DMS79 treated with DMSO at 0.1 percent for 48 hours (cell line): ENCODE data around the gene NFATC2.
"Not testable (repeated sequence)": the region's sequence is repeated elsewhere in the genome, so short reads cannot be mapped to it uniquely, and the experiment has no call there.

Experiments
- DNase-seq: peaks from one replicate; lab custom pipeline; 2025; lab: John Stamatoyannopoulos, UW

Gene NFATC2

DNA sequence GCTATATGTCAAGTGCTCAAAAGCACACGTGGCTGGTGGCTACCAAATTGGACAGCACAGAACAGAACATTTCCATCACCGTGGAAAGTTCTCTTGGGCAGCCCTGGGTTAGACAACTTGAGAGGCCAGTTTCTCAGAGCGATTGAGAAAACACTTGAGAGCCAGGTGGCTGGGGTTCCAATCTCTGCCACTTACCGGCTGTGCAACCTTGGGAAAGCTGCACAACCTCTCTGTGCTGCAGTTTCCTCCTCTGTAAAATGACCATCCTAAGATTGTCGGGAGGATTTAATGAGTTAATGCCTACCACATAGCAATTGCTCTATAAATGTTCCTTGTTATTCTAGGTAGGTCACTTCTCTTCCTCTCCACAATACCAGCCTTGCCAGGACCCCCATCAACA is 25.1 kb upstream of the NFATC2 start:
- DNase-seq = no peak

DNA sequence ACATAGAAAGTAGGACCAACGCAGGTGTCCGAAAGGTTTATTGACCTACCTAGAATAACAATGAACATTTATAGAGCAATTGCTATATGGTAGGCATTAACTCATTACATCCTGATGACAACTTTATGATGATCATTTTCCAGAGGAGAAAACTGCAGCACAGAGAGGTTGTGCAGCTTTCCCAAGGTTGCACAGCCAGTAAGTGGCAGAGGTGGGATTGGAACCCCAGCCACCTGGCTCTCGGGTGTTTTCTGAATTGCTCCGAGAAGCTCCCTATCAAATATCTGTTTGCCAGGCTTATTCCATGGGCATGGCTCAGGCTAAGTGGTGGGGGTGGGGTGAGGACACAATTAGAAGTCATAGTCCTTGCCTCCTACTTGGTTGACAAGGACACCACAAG is 24.1 kb upstream of the NFATC2 start:
- no peak for DNase-seq

DNA sequence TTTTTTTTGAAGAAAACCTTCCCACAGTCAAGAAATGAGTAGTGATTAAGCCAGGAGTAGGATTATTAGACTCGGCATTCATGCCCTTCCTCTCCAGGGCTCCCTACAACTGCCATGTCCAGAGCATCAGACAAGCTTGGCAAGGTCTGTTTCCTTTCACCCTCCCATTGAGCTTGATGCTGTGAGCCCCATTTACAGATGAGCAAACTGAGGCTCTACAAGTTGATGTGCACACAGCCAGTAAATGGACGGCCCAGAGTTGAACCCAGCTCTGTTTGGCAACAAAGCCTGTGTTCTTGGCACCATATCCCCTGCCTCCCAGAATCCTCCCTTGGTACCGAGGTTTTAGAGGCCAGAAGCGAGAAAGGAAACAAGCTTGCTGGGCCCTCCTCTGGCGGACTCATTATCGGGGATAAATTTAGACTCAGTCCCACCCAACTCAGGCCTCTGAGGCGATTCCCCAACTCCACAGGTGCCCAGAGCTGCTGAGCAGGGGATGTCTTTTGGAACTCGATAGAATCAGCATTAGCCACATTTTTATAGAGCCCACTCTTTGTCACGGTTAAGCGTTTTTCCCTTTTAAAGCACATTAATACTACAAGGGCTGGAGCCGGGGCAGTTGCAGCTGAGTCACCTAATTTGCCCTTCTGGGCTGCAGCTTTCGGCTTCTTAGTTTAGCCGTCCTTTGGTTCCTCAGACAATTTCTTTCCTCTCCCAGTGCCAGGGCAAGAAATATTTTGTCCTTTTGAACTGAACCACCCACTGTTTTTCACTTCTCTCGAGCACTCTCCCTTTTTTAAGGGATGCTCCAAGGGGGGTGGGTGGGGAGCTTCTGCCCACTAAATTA is 23.0 kb upstream of the NFATC2 start:
- DNase-seq = no peak

DNA sequence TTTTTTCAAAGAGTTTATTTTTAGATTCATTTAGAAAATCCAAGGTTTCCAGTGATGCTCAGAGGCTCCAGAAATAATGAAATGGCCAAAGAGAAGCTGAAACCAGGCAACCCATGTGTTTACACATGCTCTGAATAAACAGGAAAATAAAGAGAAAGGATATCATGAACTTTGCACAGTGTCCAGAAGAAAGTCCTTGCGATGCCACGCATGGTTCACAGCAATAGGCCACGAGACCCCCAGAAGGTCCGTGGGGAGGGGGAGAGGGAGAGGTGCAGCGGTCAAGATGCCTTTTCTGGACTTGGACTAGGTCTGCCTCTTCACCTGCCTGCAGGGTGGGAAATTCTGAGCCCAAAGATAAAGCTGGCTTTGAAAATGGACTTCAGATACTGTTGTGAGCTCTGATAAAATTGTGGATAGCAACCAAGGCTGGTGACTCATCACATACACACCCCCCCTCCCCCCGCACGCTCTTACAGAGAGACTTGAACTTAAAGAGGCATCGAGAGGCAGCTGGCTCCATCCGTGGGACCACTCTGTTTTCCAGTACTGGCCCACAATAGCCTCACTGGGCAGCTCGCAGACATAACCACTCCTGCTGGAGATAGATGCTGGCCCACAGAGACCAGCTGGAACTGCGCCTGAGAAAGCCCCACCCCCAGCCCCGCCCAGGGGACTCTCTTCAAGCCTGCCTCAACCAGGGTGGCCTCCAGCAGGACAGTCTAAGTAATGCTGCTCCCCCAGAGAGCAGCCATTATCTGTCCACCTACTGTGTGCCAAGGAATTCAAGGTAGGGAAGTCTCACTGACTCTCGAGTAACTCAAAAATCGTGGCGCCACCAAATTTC is 21.2 kb upstream of the NFATC2 start:
- DNase-seq = peak; percentile 31

DNA sequence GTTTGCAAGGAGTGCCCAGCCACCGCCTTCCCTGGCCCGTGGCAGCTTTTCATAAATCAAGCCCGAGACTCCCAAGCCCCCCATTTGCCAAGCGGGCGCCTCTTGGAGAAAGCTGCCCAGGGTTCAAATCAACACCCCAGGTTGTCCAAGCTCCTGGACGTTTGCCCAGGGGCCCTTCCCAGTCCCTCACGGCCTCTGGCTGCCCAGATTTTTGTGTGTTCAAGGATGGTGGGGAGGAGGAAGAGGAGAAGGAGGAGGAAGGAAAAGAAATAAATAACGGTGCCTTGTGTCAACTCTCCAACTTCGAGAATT is 20.6 kb upstream of the NFATC2 start:
- no peak for DNase-seq

DNA sequence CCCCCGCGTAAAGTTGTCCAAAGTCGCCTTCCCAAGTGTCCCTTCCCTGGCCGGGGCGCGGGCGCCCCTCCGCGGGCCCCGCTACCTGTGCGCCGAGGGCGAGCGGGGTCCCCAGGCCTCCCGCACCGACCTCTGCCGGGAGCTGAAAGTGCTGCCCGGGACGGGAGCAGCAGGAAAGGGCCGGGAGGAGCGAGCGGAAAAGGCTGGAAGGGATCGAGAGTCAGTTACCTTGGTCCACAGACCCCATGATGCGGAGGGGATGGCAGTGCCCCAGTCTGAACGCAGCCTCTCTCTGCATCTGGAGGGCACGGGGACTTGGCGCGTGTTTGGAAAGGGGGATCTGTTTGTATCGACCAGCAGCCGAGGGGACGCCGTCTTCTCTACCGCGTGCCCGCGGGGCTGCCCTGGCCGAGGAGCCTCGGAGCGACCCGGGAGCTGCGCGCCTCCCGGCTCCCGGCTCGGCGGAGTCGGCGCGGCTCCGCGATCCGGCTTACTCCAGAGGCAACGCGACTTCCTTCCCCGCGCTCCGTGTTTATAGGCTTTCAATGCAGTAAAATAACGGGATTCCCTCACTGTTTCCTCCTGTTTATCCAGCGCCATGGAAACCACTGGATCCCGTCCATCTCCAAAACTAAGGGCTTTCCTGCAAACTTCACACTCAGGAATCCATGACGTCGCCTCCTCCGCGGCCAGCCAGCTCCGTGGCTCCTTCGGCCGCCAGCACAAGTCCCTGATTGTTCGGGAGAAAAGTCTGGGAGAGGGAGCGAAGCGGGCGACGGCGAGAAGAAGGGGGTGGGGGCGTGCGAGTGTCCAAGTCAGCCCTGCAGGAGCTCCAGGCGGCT is 20.0 kb upstream of the NFATC2 start:
- peak; percentile 36 for DNase-seq

DNA sequence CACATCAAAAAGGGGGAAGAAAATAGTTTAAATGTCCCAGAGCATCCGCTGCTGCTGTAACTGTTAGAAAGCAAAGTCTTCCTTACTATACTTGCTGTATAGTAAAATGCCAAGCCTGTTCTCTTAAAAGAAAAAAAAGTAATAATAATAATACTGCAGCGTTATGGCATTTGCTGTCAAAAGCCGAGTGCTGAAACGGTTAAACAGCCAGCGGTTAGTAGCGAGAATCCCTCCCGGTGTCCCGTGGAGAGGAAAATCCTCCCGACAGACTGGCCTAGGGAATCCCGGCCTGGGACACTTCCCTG is 19.5 kb upstream of the NFATC2 start:
- DNase-seq = no peak

DNA sequence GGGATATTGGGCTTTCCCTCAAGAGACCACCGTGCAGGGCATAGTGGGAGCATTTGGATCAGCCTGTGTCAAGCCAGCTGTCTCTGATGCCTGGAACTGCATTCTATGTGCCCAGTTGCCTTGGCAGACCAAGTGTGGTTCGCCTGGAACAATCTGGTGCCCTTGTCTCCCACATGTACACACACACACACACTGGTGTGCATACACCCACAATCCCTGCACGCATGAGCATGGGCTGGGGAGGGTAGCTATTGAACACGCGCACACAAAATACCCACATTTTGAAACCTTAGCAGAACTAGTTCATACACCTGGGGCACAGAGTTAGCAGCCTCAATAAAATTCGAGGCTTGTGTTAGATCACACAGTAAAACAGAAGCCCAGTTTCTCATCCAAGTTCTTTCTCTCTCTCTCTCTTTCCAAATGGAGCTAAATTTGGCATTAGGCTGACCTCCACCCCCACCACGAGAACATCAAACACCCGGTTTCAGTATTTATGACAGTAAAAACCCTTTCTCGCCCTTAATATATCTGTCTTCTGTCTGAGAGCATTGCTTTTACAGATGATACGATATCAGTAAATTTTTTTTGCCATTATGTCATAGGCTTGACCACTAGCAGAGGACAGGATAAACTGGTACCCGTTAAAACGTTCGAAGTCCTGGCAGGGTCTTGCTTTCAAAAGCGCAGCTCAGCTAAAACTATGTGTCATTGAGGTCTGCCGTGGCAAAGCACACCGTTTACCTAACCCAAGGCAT is 18.2 kb upstream of the NFATC2 start:
- DNase-seq = no peak

DNA sequence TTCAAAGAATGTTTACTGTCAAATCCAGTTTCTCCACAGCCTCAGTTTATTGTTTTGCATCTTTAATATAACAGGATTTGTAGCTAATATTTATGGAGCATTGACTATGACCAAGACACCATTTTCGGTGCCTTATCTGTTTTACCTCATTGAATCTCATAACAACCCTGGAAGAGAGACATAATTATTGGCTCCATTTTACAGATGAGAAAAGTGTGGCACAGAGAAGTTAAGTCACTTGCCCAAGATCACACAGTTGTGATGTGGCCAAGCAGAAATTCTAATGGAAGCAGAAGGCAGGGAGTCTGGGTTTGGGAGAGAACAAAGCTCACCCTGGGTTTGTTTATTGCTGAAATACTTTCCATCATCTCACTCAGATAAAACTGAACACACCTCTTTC is 17.5 kb upstream of the NFATC2 start:
- DNase-seq = no peak

DNA sequence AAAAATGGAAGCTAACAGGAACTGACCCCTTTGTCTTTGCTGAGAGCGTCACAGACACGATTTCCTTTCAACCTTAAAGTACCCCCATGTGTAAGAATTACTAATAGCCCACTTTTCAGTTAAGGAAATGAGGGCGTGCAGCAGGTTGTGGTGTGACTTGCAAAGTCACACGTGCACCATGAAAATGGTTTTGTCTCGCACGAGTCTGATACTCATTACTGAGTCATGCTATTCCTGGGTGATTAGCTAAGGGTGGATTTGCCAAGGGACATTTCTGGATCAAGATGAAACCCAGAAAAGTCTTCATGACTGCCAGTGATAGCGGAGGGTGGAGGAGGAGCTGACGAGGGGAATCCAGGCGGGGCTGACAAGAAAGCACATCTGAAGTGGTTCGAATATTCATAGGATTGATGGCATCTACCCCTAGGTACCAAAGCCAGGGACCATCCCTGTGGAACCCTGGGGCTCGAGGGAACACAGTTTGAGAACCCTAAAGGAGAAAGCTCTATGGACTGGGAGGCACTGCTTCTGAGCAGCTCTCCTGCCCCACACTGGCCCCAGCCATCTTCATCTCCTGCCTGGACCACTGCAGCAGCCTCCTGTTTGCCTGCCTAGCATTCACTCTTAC is 12.1 kb upstream of the NFATC2 start:
- DNase-seq = no peak

DNA sequence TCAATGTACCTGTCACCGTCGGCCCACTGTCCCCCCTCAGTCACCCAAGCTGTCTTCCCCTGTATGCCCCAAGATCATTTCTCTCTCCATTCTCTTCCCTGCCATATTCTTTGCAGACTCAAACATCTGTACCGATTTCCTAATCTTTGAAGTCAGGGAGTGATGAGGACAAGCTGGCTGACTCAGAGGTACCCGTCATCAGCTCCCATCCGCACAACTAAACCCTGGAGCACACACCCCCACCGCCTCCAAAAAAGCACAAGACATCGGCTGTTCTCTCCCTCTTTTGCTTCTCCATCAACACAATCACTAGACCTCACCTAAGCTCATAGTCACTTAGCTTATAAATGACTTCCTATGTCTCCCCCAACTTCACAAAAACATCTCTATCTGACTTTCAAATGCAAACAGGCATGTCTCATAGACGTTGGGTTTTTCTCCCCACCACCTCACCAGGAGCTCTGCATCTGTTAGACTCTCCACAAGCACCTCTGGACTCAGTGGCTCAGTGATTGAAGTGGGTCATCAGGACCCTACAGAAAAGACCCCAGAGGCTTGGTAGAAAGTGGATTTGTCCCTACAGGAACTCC is 11.5 kb upstream of the NFATC2 start:
- DNase-seq = no peak

DNA sequence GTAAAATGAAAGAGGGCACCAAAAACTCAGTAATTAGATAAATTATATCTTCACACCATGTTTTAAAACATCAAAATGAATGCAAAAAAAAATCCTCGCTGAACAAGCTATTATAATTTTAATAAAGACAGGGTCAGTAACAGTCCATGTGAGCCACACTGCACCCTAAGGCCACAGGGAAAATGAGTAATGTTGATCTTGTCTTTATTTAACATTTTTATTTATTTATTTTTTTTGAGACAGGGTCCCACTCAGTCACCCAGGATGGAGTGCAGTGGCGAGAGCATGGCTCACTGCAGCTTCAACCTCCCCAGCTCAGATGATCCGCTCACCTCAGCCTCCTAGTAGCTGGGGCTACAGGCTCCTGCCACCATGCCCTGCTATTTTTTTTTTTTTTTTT is 8.7 kb upstream of the NFATC2 start:
- DNase-seq = no peak

DNA sequence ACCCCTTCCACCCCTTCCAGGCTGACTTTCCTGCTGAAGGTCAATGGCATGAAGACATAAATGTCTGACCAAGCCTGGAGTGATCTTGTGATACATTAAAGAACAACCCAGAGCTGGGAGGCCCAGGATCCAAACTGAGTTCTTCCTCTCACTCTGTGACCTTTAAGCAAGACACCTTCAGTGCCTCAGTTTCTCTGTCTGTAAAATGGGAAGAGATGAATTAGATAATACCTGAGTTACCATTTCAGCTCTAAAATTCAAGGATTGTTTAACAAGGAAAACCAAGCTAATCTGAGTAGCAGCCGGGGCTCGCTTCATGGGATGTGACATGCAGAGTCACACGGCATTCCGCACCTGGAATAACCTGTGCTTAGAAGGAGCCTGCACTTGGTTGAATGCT is 7.0 kb upstream of the NFATC2 start:
- DNase-seq = no peak

DNA sequence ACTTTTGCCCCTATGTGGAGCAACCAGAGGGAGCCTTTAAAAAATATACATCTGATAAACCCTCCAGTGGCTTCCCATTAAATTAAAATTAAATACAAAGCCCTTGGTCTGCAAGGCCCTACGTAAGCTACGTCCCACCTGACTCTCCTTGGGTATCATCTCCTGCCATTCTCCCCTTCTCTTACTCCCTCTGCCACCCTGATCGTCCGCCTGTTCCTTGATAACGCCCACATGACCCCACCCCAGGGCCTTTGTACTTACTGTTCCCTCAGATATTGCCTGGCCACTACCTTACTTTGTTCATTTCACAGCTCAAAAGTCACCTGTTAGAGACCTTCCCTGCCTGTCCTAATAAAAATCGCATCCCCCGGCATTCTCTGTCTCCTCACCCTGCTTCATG is 5.4 kb upstream of the NFATC2 start:
- no peak for DNase-seq

DNA sequence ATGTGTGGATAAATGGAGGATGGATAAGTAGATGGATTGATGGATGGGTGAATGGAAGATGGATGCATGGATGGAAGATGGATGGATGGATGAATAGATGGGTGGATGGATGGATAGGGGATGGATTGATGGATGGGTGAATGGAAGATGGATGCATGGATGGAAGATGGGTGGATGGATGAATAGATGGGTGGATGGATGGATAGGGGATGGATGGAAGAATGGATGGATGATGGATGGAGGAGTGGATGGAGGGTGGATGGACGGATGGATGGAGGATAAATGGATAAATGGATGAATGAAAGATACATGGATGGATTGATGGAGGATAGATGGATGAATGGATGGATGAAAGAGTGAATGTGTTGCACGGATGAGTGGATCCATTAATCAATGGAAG is 3.0 kb upstream of the NFATC2 start:
- no peak for DNase-seq

DNA sequence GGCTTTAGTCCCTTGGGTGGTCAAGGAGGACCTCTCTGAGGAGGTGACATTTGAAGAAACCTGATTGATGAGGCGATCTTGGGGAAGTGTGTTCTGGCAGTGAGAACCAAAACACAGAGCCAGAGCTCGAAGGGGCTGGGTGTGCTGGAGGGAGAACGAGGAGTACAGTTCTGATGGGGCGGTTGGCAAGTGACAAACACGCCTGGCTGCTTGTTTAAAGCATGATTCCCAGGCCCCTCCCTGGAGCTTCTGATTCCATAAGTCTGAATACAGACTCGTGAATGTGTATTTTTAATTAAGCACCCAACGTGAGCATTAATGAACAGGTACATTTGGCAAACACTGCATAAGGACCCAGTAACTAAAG is 886 bp upstream of the NFATC2 start:
- no peak for DNase-seq

DNA sequence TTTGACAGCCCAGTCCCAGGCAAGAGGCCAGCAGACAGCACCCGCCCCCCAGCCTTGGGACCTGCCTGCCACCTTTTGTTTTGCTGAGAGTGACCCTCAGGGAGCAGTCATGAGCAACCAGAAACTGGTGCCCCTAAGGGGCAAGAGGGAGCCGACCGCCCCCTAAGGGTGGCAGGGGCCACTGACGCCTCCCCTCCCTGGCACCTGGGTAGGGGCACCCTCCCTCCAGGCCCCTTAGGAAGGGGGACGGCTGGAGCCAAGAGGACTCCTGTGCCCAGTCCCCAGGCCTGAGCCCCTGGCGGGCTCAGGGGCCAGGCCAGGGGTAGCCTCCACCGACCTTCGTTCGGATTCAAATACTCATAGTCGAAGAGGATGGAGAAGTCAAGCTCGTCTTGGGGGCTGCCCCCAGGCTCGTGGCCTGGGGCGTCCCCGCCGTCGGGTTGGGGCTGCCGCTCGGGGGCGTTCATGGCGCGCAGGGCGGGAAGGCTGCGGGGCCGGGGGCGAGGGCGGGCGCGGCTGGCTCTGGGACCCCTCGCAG is 417 bp downstream of the NFATC2 start:
- DNase-seq = no peak

DNA sequence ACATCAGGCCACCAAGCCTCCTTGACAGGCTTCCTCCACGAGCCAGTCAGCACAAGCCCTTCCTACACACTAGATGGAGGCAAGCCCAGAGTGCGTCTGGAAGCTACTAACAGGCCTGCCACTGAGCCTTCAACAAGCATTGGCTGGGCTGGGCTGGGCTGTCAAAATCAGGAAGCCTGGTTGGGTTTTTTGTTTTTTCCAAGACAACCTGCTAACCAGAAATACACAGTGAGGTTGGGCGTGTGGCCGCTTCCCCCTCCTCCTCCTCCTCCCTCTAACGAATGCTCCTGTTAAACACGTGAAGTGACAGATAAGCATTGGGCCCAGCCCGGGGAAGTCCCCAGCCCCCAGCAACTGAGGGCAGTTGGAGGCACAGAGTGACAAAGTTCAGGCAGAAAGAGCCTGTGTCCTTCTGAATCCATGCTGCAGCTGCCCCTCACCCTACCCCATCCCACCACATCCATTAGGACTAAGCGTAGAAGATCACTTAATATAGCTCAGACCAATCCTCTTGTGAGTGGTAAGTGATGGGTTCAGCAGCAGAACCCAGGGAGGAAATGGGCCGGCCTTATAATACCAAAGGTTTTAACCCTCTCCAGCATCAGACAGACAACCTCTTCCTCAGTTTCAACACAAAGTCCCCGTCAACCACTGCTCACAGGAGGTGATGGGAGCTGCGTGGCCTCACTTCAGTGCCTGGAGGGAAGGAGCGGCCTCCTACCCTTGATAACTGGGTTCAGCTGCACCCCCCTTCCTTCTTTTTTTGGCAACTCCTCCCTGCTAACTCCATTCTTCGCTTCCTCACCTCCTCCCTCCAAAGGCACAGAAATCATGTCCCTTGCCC is 1.1 kb downstream of the NFATC2 start:
- DNase-seq = no peak

DNA sequence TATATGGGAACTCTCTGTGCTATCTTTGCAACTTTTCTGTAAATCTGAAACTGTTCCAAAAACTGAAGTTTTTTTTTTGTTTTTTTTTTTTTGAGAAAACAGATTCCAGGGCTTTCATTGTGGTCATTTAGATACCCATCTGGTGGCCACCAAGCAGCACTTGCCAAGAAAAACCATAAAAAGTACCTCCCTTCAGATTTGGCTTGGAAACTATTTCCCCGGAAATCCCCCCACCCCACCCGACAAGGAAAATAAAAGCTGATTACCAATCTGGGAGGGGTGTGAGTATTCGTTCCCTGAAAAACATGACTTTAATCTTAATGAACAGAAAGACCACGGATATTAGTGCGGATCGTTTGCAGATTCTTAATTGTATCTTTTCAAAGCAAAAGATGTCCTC is 1.9 kb downstream of the NFATC2 start:
- DNase-seq = no peak

DNA sequence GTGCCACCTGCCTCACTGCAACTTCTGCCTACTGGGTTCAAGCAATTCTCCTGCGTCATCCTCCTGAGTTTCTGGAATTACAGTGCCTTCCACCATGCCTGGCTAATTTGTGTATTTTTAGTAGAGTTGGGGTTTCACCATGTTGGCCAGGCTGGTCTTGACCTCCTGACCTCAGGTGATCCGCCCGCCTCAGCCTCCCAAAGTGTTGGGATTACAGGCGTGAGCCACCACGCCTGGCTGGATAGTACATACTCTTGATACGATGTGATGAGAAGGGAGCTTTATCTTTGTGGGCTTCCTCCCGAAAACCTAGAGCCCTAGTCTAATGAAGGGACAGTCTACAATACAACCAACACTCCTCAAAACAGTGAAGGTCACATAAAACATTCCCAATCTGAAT is 2.4 kb downstream of the NFATC2 start:
- DNase-seq = not testable (repeated sequence)
